K562 (cell line): Measurements from ENCODE around the gene ZNF816.

Experiments
- ARID2 ChIP-seq: fragments of 450-650 bp; IDR thresholded peaks from 2 replicates; pipeline ENCODE4 v1.6.1; 2017; ENCODE audit warnings: antibody characterized with exemption, mild to moderate bottlenecking
- ATF3 ChIP-seq, 2 experiments: fragments of 450-650 bp in 1 of 2; sonication (generic) in 1 of 2; formaldehyde crosslinking in 1 of 2; IDR thresholded peaks in 1 of 2; conservative IDR thresholded peaks in 1 of 2; 2 replicates each; pipeline versions ENCODE4 v1.6.1 to v1.8.1; 2016 to 2023; ENCODE audit warnings: mild to moderate bottlenecking in 2 of 2, moderate library complexity in 2 of 2, inconsistent platforms in 1 of 2, missing genetic modification reagents in 1 of 2
- CTCF ChIP-seq, 3 experiments: IDR thresholded peaks in 2 of 3; conservative IDR thresholded peaks in 1 of 3; 2 replicates each; pipeline ENCODE4 v1.5.1; 2011 to 2012; ENCODE audit warnings: low read length in 3 of 3, mild to moderate bottlenecking in 3 of 3, control low read depth in 2 of 3, improper control_type of control experiment in 1 of 3, inconsistent platforms in 1 of 3, low read depth in 1 of 3, mixed read lengths in 1 of 3, moderate library complexity in 1 of 3; ENCODE audit not compliant: insufficient read depth in 2 of 3
- FOXJ3 ChIP-seq: sonication (generic); formaldehyde crosslinking; IDR thresholded peaks from 2 replicates; pipeline ENCODE4 v1.4.0; 2020; ENCODE audit warnings: mild to moderate bottlenecking, missing genetic modification reagents
- JUNB ChIP-seq: fragments of 450-650 bp; formaldehyde crosslinking; conservative IDR thresholded peaks from 2 replicates; pipeline ENCODE4 v1.4.0; 2020; ENCODE audit warnings: mild to moderate bottlenecking
- MAFF ChIP-seq: IDR thresholded peaks from 2 replicates; pipeline ENCODE4 v1.6.1; 2012; ENCODE audit warnings: low read length, improper control_type of control experiment
- SP1 ChIP-seq: sonication (generic); formaldehyde crosslinking; IDR thresholded peaks from 2 replicates; pipeline ENCODE4 v1.8.1; 2022; ENCODE audit warnings: mild to moderate bottlenecking, missing genetic modification reagents
- ZNF184 ChIP-seq: sonication (generic); formaldehyde crosslinking; IDR thresholded peaks from 2 replicates; pipeline ENCODE4 v1.5.0; 2020; ENCODE audit warnings: missing genetic modification reagents
- TF ChIP-seq, protein P1 (sequence below), 2 experiments: IDR thresholded peaks in 1 of 2; conservative IDR thresholded peaks in 1 of 2; 2 replicates each; pipeline ENCODE4 v1.6.1; 2016; ENCODE audit warnings: low read depth in 2 of 2, mild to moderate bottlenecking in 1 of 2, missing compliant biosample characterization in 1 of 2, missing genetic modification characterization in 1 of 2, moderate library complexity in 1 of 2
- TF ChIP-seq, protein P2 (sequence below): sonication (generic); formaldehyde crosslinking; IDR thresholded peaks from 2 replicates; pipeline ENCODE4 v1.9.0; 2022; ENCODE audit warnings: mild to moderate bottlenecking, missing genetic modification reagents

DNA sequence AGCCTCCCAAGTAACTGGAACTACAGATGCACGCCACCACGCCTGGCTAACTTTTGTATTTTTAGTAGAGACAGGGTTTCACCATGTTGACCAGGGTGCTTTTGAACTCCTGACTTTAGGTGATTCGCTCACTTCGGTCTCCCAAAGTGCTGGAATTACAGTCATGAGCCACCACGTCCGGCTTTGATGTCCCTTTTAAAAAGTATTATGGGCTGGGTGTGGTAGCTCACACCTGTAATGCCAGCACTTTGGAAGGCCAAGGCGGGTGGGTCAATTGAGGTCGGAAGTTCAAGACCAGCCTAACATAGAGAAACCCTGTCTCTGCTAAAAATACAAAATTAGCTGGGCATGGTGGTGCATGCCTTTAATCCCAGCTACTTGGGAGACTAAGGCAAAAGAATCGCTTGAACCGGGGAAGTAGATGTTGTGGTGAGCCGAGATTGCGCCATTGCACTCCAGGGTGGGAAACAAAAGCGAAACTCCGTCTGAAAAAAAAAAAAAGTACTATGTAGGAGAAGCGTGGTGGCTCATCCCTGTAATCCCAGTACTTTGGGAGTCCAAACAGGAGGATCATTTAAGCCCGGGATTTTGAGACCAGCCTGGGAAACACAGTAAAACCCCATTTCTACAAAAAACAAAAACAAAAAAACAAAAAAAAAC lies 28.2 kb upstream of the ZNF816 start:
- TF ChIP-seq ATF3 (IDR thresholded peaks at IDR 0.05) = no peak
- TF ChIP-seq ATF3 (CRISPR knock-in tag; conservative IDR thresholded peaks at IDR 0.05) = no peak
- TF ChIP-seq ZNF184 = no peak
- TF ChIP-seq JUNB (CRISPR knock-in tag) = no peak
- no peak for TF ChIP-seq MAFF
- no peak for TF ChIP-seq CTCF (IDR thresholded peaks at IDR 0.05 in 2 of 3, conservative IDR thresholded peaks at IDR 0.05 in 1 of 3; ENCODE audit: insufficient read depth in 2 of 3, low read depth in 1 of 3, low read length in 3 of 3)
- no peak for TF ChIP-seq SP1 (CRISPR knock-in tag)
- TF ChIP-seq, protein P1, sequence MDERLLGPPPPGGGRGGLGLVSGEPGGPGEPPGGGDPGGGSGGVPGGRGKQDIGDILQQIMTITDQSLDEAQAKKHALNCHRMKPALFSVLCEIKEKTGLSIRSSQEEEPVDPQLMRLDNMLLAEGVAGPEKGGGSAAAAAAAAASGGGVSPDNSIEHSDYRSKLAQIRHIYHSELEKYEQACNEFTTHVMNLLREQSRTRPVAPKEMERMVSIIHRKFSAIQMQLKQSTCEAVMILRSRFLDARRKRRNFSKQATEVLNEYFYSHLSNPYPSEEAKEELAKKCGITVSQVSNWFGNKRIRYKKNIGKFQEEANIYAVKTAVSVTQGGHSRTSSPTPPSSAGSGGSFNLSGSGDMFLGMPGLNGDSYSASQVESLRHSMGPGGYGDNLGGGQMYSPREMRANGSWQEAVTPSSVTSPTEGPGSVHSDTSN (CRISPR knock-in tag; IDR thresholded peaks at IDR 0.05; ENCODE audit: low read depth) = no peak
- TF ChIP-seq, protein P1 (tag; conservative IDR thresholded peaks at IDR 0.05; ENCODE audit: low read depth) = no peak
- TF ChIP-seq, protein P2, sequence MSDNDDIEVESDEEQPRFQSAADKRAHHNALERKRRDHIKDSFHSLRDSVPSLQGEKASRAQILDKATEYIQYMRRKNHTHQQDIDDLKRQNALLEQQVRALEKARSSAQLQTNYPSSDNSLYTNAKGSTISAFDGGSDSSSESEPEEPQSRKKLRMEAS (CRISPR knock-in tag) = no peak
- TF ChIP-seq ARID2 = no peak
- TF ChIP-seq FOXJ3 (CRISPR knock-in tag) = no peak
